ENCODE results near the gene USF1. TPM values are rescaled to one million over a fixed set of nuclear protein-coding genes. Genes with fewer than 3 reads are reported as not detected.

Gene USF1
- total RNA-seq, 2 donors from 2014 or later = 32.7 to 46.5 TPM

DNA sequence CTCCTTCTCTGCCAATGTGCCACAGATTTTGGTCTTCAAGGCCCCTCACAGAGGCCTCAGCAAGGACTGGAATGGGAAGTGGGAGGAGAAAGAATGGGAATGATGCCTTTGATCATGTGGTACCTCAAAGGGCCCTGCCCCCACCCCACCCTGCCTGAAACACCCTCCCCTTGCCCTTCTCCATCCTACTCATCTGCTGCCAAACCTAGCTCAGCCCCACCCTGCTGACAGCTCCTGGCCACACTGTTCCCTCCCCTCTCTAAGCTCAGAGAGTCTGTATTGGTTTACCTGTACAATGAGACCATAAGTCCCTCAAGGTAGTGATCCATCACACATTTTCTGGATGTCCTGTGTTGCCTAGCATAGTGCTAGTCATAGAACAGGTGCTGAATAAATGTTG is 30.6 kb upstream of the USF1 start:
- no peaks in the 10 kb centered on the region for H3K27me3 ChIP-seq
- no peaks in the 10 kb centered on the region for H3K9me3 ChIP-seq
- ATAC-seq = no peak

DNA sequence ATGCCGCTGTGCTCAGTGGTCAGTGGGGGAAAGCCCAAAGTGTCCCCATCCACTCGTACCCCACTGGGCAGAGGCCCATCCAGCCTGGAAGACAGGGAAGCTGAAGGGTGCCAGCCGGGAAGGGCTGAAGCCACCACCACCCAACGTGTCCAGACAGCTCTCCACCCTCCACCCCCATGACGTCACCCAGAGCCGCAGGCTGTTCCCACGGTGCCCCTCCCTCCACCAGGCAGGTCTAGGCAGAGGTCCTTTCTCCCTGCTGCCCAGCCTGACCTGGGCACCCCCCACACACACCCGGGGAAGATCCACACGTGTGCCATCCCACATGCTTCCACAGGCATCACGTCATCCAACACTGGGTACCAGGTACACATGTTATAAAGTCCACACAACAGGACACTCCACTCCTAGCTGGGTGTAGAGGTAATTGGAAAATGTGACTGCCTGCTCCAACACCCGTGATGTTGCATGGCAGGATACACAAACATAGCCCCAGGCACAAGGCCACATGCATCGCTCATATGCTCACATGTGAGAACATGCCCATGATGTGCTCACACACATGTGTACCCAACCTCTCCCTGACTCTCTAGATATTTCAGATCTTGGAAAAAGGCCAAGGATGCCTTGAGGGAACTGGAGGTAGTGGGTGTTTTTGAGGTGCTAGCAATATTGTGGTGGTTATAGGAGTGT is 29.0 kb upstream of the USF1 start:
- Histone ChIP-seq H3K4me1 (no peaks in the 10 kb centered on the region), H3K4me3 (no peak overlapping the region), H3K36me3 (replicated peaks in 1 of 2; ENCODE audit: insufficient read depth in 1 of 2, low read depth in 2 of 2) (peaks cover 0 to 2% of the 10 kb centered on the region in 2 donors), H3K27ac (no peak overlapping the region), H3K9me3 (no peaks in the 10 kb centered on the region), H3K27me3 (no peaks in the 10 kb centered on the region)
- intact Hi-C loops (cut with DNase I) = no loop called here
- WGBS, 2 donors = 75 to 83% methylated on average over 11 to 12 of the region's 12 CpGs
- DNase-seq = no peak
- ATAC-seq = no peak
- TF ChIP-seq POLR2A (IDR thresholded peaks at IDR 0.05) (no peak), CTCF (IDR thresholded peaks at IDR 0.05) (no peak)

More for the DNA sequence above, 30.6 kb upstream of the USF1 start:
- intact Hi-C loops (cut with DNase I) = no loop called here
- Histone ChIP-seq H3K4me1 (no peaks in the 10 kb centered on the region), H3K4me3 (no peak overlapping the region), H3K27ac (no peak overlapping the region), H3K36me3 (replicated peaks in 1 of 2; ENCODE audit: insufficient read depth in 1 of 2, low read depth in 2 of 2) (peaks cover 0 to 2% of the 10 kb centered on the region in 2 donors)
- DNase-seq = no peak
- TF ChIP-seq POLR2A (IDR thresholded peaks at IDR 0.05) (no peak), CTCF (IDR thresholded peaks at IDR 0.05) (no peak)

DNA sequence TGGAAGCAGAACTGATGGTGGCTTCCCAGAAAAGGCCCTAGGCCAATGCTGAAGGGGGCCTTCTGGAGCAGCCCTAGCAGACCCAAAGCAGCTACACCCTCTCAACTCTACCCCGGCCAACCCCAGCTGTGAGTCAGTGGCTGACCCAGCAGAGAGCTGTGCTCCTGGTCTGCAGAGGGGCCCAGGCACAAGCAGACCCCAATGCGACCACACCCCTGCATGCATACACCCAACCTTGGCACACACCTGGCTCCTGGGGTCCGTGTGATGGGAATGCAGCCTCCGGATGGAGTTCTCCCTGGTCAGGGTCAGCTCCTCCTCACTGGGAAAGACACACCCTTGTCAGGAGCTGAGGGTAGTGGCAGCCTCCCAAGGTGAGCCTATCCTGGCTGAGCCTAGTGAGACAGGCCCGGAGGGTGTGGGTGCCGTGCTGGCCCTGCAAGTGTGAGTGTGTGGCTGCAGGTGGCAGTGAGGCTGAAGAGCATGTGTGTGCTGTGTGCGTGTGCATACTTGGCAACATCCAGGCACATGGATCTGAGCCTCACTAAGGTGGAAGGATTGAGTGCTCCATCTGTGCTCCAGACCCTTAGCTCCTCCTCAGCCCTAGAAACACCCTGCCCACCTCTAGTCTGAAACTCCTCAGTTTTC is 27.8 kb upstream of the USF1 start:
- H3K4me3 ChIP-seq = no peak overlapping the region
- H3K36me3 ChIP-seq (replicated peaks in 1 of 2; ENCODE audit: insufficient read depth in 1 of 2, low read depth in 2 of 2) = peaks cover 0 to 2% of the 10 kb centered on the region in 2 donors
- DNase-seq = no peak
- no peak for TF ChIP-seq POLR2A (IDR thresholded peaks at IDR 0.05)
- no peak for TF ChIP-seq CTCF (IDR thresholded peaks at IDR 0.05)
- intact Hi-C loops (cut with DNase I) = no loop called here
- 67 to 68% methylated on average over 6 to 7 of the region's 7 CpGs for WGBS, 2 donors
- no peak overlapping the region for H3K27ac ChIP-seq
- no peaks in the 10 kb centered on the region for H3K4me1 ChIP-seq
- H3K27me3 ChIP-seq = no peaks in the 10 kb centered on the region
- no peaks in the 10 kb centered on the region for H3K9me3 ChIP-seq
- no peak for ATAC-seq

- H3K36me3 ChIP-seq (replicated peaks in 1 of 2; ENCODE audit: insufficient read depth in 1 of 2, low read depth in 2 of 2) = peaks cover 0 to 2% of the 10 kb centered on the region in 2 donors
- no peaks in the 10 kb centered on the region for H3K4me1 ChIP-seq
- no peaks in the 10 kb centered on the region for H3K27me3 ChIP-seq
- H3K4me3 ChIP-seq = no peak overlapping the region
- 86% methylated on average over 18 to 19 of the region's 19 CpGs for WGBS, 2 donors
- TF ChIP-seq CTCF (IDR thresholded peaks at IDR 0.05) = no peak
- TF ChIP-seq POLR2A (IDR thresholded peaks at IDR 0.05) = no peak
- intact Hi-C loops (cut with DNase I) = no loop called here
- H3K27ac ChIP-seq = no peak overlapping the region
- ATAC-seq (no peak), DNase-seq (no peak)
- H3K9me3 ChIP-seq = no peaks in the 10 kb centered on the region
Measured at GRCh38 chr1:161072751-161073449, 27.1 kb upstream of the USF1 start.
